ENCODE data around the gene ZC4H2.
"Not testable (repeated sequence)": the region's sequence is repeated elsewhere in the genome, so short reads cannot be mapped to it uniquely, and the experiment has no call there.

Gene ZC4H2, protein sequence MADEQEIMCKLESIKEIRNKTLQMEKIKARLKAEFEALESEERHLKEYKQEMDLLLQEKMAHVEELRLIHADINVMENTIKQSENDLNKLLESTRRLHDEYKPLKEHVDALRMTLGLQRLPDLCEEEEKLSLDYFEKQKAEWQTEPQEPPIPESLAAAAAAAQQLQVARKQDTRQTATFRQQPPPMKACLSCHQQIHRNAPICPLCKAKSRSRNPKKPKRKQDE

DNA sequence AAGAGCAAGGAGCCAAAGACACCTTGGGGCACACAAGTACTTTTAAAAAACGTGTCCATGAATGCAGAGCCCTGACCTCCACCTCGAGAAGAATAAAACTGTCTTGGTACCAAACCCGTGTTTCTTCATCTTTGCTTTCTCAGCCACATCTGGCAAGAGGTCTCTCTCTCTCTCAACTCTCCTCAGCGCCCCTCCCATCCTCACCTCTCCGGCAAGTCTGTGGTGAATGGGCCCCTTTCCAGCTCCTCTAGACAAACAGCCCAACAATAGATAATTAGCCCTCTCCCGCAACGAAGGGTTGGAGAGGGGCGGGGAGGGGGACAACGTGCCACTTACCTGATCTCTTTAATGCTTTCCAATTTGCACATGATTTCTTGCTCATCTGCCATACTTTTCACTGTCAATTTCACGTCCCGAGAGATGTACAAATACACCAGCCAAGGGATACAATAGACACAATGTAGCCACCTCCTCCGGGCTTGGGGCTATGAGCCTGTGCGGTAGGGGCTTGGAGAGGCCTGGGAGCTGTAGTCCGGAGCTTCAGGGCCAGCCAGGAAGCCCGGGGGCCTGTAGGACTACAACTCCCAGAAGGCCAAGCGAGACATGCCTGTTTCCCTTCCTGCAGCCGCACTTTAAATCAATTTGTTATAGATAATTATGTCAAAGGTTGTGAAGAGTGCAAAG is at the start of gene ZC4H2:
TSS of gene ZC4H2 (minus strand) at position 462 of the 684 bp plus-strand sequence. CDS start at position 389, 73 bp downstream.
- peak; percentile 50 for DNase-seq (ENCODE audit: low read depth)
- H3K4me3 ChIP-seq (ENCODE audit: low read depth, low read length), result peak within 1 kb of the TSS; percentile 67

DNA sequence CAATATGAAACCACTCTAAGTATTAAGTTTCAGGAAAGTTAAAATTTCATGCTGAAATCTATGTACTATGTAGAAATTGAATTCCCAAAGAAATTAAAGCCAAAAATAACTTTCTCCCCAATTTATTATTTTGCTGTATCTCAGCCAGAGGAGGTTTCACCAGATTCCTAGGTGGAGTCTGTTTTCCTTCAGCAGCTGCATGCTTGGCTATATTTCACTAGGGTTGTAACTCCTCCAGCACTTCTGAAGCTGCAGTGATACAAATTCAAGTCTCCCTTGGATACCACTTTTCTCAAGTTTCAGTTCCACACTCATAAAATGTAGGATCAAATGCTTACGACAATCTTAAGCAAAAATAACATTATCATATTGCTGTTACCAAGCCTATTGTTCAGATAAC is 41.2 kb upstream of the ZC4H2 start:
- no peak for DNase-seq (ENCODE audit: low read depth)
- H3K4me3 ChIP-seq (ENCODE audit: low read depth, low read length), result no peak overlapping the region

DNA sequence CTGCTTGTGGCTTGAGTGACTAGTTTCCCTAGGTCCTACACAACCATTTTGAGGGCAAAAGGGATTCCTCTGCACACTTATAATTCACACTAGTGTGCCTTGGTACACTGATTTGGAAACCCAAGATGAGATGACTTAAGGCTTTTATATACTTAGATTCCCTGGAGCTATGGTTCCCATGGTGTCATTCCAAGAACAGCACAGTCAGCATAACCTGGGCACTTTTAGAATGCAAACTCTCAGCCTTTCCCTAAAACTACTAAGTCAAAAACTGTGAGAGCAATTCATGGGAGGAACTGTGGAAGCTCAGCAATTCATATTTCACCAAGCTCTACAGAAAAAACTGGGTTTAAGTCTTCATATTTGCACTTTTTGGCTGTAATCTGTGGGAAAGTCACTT is 38.0 kb upstream of the ZC4H2 start:
- H3K4me3 ChIP-seq (ENCODE audit: low read depth, low read length), result no peak overlapping the region
- DNase-seq (ENCODE audit: low read depth), result no peak

DNA sequence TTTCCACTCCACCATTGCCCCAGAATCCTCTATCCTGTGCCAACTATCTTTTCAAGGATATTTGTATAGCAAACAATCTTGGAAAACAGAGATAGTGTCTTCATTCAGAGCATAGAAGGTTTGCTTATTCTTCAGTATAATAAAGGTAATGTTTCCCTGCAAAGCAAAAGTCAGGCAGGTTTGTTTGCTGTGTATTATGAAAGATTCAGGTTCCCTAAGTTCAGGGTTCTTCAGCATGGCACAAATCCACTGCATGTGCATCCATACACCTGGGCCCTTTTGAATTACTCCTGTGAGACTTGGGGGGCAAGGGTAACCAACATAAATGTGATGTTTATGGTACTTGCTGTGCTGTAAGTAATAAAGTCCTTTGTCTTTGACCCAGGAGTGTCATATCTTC is 33.2 kb upstream of the ZC4H2 start:
- DNase-seq (ENCODE audit: low read depth), result no peak
- H3K4me3 ChIP-seq (ENCODE audit: low read depth, low read length), result no peak overlapping the region

DNA sequence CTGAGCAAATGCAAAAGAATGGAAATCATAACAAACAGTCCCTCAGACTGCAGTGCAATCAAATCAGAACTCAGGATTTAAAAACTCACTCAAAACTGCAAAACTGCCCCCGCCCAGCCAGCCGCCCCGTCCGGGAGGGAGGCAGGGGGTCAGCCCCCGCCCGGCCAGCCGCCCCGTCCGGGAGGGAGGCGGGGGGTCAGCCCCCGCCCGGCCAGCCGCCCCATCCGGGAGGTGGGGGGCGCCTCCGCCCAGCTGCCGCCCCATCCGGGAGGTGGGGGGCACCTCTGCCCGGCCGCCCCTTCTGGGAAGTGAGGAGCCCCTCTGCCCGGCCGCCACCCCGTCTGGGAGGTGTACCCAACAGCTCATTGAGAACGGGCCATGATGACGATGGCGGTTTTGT is 26.0 kb upstream of the ZC4H2 start:
- not testable (repeated sequence) for DNase-seq (ENCODE audit: low read depth)

DNA sequence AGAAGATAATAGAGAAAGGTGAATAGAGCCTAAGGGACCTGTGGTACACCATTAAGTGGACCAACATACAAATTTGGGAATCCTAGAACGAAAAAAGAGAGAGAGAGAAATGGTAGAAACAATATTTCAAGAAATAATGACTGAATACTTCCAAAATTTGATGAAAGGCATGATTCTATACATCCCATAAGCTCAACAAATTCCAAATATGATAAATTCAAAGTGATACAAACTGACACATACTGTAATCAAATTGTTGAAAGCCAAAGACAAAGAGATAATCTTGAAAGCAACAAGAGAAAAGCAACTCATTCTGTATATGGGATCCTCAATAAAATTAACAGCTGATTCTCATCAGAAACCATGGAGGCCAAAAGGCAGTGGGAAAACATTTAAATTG is 20.6 kb upstream of the ZC4H2 start:
- DNase-seq (ENCODE audit: low read depth), result no peak
- H3K4me3 ChIP-seq (ENCODE audit: low read depth, low read length), result no peak overlapping the region

More for the DNA sequence above, 26.0 kb upstream of the ZC4H2 start:
- H3K4me3 ChIP-seq (ENCODE audit: low read depth, low read length), result not testable (repeated sequence)

DNA sequence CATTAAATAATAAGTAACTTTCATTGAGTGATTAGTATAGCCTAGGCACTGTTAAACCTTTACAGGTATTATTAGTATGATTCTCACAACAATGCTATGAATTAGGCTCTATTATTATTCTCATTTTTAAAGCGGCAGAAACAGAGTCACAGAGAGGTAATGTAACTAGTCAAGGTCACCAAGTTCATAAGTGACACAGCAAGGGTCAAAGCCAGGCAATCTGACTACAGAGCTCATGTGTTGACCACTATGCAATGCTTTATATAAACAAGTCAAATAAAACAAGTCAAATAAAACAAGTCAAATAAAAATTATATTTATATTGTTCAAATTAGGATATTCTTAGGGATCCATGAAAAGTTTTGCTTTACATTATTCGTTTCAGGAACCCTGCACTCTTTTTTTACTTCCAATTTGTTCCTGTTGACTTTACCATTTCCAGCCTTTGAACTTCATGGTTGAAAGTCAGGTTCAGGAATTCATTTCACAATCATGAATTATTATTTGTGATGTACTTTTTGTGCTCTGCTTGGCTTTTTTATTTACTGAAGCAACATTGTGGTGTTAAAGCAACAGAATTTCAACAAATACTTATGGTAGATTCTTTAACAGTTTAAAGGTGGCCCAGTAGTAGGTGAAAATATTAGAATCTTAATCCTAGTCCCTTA is 18.0 kb upstream of the ZC4H2 start:
- no peak overlapping the region for H3K4me3 ChIP-seq (ENCODE audit: low read depth, low read length)
- DNase-seq (ENCODE audit: low read depth), result no peak

DNA sequence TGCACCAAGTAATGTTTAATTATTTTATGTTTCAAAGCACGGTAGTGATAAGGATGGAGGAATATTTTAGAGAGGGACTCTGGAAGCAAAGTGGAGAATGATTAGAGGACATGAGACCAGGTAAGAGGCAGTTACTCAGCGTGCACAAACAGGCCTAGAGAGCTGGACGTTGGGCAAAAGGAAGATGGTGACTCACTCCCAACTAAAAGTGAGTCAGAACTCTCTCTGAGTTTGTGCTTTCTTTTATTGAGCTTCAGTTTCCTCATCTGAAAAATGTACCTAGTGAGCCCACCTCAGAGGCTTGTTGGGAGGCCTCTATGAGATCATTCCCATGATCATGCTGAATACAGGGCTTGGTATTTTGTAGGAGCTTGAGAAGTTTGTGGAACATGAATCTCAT is 1.6 kb upstream of the ZC4H2 start:
- no peak overlapping the region for H3K4me3 ChIP-seq (ENCODE audit: low read depth, low read length)
- DNase-seq (ENCODE audit: low read depth), result no peak

DNA sequence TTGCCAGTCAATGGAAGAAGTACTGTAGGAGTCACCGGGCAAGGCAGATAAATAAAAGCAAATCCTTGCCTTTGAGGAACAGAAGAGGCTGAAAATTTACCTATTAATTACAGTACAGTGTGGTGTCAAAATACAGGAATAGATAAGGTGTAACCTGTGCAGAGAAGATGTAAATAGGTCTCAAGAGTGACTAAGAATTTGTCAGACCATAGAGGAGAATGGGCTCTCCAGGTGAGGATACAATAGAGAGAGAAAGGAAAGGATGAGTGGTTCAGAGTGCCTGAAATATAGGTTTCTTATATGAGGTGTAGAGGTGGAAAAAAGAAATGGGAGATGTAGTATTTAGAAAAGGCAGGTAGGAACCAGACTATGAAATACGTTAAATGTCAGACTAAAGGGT is 801 bp upstream of the ZC4H2 start:
- DNase-seq (ENCODE audit: low read depth), result no peak
- no peak overlapping the region for H3K4me3 ChIP-seq (ENCODE audit: low read depth, low read length)

DNA sequence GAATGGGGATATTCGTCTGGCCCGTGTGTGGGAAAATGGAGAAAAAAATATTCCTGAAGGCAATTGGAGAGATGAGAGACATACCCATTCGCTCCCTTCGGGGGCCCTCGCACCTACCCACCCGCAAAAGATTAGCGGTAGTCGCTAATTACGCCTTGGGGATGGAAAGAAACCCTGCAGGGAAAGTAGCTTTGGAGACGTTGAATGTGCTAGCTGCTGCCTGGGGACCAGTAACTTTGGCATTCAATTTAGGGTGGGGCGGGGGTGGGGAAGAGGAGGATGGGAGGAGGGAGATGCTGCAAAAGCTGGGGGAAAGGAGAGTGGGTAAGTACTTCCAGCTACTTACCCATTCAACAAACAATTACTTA is 407 bp upstream of the ZC4H2 start:
- no peak for DNase-seq (ENCODE audit: low read depth)
- H3K4me3 ChIP-seq (ENCODE audit: low read depth, low read length), result peak overlapping the region; percentile 67

DNA sequence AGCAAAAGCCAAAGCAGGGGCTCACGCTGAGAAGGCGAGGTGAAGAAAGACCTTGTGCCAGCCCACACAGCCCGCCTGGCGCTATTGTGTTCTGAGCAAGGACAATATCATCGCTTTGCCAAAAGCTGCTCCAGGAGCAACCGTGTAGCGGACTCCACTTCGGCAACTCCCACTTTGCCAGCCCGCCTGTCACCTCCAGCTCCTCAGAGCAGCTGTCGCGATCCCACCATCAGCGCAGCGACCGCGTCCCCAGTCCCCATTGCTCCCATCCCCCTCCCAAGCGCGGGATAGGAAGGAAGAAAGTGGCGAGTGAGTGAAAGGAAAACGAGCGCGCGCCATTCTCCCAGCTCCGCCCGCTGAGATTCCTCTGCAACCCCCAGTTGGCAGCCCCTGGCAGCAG is 759 bp downstream of the ZC4H2 start:
- DNase-seq (ENCODE audit: low read depth), result no peak
- H3K4me3 ChIP-seq (ENCODE audit: low read depth, low read length), result peak overlapping the region; percentile 67

DNA sequence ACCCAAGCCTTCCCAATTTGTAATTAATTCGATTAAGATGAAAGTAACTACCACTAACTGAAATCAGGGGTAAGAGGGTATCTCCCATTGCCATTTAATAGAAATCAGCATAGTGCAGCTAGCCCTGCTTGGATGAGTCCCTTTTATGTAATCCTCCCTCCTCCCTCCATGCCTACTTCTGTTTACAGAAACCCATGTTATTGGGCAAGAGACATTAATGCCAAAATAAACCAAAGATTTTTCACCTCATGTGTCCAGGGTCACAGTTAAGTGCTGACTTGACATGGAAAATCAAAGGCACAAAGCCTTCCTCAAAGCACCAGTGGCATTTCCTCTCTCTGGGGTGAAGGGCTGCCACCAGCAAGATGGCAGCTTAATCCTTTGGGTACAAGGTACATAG is 50.8 kb downstream of the ZC4H2 start:
- DNase-seq (ENCODE audit: low read depth), result no peak

DNA sequence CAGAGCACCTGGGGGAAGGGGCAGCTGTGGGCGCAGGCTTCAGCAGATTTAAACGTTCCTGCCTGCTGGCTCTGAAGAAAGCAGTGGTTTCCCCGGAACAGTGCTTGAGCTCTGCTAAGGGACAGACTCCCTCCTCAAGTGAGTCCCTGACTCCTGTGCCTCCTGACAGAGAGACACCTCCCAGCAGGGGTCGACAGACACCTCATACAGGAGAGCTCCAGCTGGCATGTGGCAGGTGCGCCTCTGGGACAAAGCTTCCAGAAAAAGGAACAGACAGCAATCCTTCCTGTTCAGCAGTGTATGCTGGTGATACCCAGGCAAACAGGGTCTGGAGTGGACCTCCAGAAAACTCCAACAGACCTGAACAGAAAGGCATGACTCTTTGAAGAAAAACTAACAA is 68.1 kb downstream of the ZC4H2 start:
- H3K4me3 ChIP-seq (ENCODE audit: low read depth, low read length), result no peak overlapping the region
- DNase-seq (ENCODE audit: low read depth), result no peak

More for the DNA sequence above, 50.8 kb downstream of the ZC4H2 start:
- H3K4me3 ChIP-seq (ENCODE audit: low read depth, low read length), result no peak overlapping the region

DNA sequence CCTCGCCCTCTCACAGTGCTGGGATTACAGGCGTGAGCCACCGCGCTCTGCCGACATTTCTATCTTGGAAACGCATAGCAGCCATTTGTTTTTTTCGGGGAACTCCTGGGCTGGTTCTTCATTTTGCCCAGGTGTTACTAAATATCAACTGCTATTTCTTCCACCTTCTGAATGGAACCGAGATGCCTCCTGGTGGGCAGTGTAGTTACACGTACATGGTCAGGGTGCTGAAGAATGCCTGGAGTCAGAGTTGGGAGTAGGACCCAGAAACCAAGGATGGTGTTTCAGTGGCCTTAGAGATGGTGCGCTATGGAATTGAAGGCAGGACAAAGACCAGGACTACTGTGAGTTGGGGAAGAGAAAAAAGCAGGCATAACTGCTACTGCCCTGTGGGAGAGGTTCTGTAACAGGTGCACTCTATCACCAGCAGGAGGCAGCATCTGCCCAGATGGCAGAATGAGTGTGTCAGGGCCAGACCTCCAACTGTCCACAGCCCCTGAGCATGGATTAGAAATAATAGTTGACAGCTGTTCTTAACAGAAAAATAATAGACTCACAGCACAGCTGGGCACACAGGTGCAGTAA is 81.7 kb downstream of the ZC4H2 start:
- no peak for DNase-seq (ENCODE audit: low read depth)
- H3K4me3 ChIP-seq (ENCODE audit: low read depth, low read length), result no peak overlapping the region

DNA sequence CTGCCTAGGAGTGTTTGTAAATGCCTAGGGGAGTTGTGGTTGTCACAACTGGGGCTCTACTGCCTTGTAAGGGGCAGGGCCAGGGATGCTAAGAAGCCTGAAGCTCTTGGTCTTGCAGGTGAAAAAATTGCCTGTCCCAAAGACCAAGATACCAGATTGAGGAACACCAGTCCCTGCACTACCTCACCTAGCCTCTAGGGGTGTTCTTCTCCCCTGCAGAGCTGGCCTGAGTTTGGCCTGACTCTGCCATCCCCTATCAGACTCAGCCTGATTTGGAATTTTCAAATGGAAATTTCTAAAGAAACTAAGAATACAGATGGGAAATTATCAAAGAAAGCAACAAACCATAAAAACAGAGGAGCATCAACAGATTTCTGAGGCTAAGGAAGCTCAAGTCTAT is 90.4 kb downstream of the ZC4H2 start:
- no peak overlapping the region for H3K4me3 ChIP-seq (ENCODE audit: low read depth, low read length)

DNA sequence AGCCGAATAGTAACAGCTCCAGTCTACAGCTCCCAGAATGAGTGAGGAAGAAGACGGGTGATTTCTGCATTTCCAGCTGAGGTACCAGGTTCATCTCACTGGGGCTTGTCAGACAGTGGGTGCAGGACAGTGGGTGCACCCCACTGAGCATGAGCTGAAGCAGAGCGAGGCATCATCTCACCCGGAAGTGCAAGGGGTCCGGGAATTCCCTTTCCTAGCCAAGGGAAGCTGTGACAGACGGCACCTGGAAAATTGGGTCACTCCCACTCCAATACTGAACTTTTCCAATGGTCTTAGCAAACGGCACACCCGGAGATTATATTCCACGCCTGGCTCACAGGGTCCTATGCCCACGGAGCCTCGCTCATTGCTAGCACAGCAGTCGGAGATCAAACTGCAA is 97.5 kb downstream of the ZC4H2 start:
- not testable (repeated sequence) for H3K4me3 ChIP-seq (ENCODE audit: low read depth, low read length); DNase-seq (ENCODE audit: low read depth)

More for the DNA sequence above, 90.4 kb downstream of the ZC4H2 start:
- DNase-seq (ENCODE audit: low read depth), result no peak

DNA sequence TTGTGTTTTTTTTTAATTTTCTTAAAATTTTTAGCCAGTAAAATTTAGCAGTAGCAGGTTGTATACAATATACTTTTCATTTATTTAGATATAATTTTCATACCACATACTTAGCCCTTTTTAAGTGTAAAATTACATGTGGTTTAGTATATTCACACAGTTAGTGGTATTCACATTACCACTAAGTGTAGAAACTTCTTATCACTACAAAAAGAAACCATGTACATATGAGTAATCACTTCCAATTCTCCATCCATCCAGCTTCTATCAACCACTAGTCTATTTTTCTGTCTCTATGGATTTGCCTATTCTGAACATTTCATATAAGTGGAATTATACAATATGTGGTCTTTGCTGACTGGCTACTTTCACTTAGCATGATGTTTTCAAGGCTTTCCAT is 109.0 kb downstream of the ZC4H2 start:
- no peak overlapping the region for H3K4me3 ChIP-seq (ENCODE audit: low read depth, low read length)
- no peak for DNase-seq (ENCODE audit: low read depth)

Data from skeletal muscle cell (primary cell).